H1 (cell line): ENCODE measurements around the gene NUAK1. TPM values are rescaled to one million over a fixed set of nuclear protein-coding genes. Genes with fewer than 3 reads are reported as not detected.

ENCODE experiments used
- CTCF ChIA-PET: fragments of 300-600 bp; sonication (Branson Sonifier 250); formaldehyde crosslinking; loops from one replicate; lab custom pipeline; 2021; ENCODE audit not compliant: partially characterized antibody; lab: Charles Lee
- POLR2A ChIA-PET: fragments of 300-600 bp; sonication (Branson Sonifier 250); formaldehyde crosslinking; loops from one replicate; lab custom pipeline; 2021; ENCODE audit warnings: inconsistent platforms; ENCODE audit not compliant: partially characterized antibody; lab: Charles Lee
- DNase-seq, 2 experiments: peaks; one replicate each; pipeline versions ENCODE4 v3.0.0 to v3.0.0-alpha.2; 2010 to 2022; ENCODE audit warnings: low spot score in 2 of 2, low read depth in 1 of 2, mixed read lengths in 1 of 2
- FAIRE-seq: peaks from 2 replicates; lab custom pipeline; 2011; peaks lifted over from hg19 to GRCh38; lab: Jason Lieb, UNC
- H2AFZ ChIP-seq: 2 replicates; pipeline ENCODE4 v1.8.1; 2012; ENCODE audit warnings: low read length, inconsistent platforms
- H2AK5ac ChIP-seq: 2 replicates; pipeline ENCODE4 v1.6.1; 2013; ENCODE audit warnings: low read depth, low read length
- H2BK120ac ChIP-seq: replicated peaks from 2 replicates; pipeline ENCODE3; 2013; ENCODE audit warnings: low read depth, low read length, inconsistent platforms
- H2BK12ac ChIP-seq: 2 replicates; pipeline ENCODE4 v1.6.1; 2013; ENCODE audit warnings: low read depth, low read length
- H2BK15ac ChIP-seq: 2 replicates; pipeline ENCODE4 v1.6.1; 2013; ENCODE audit warnings: low read length
- H2BK20ac ChIP-seq: 2 replicates; pipeline ENCODE4 v1.6.1; 2013; ENCODE audit warnings: low read length
- H2BK5ac ChIP-seq: 2 replicates; pipeline ENCODE4 v1.6.1; 2013; ENCODE audit warnings: low read depth, low read length
- H3K14ac ChIP-seq: 2 replicates; pipeline ENCODE4 v1.6.1; 2013; ENCODE audit warnings: inconsistent platforms; ENCODE audit not compliant: insufficient read length
- H3K18ac ChIP-seq: 2 replicates; pipeline ENCODE4 v1.6.1; 2013; ENCODE audit warnings: low read length; ENCODE audit errors: extremely low read depth
- H3K23ac ChIP-seq: 2 replicates; pipeline ENCODE4 v1.6.1; 2013; ENCODE audit warnings: inconsistent platforms; ENCODE audit not compliant: insufficient read length
- H3K23me2 ChIP-seq: 2 replicates; pipeline ENCODE4 v1.6.1; 2013; ENCODE audit warnings: low read depth, low read length
- H3K27ac ChIP-seq: 2 replicates; pipeline ENCODE4 v1.6.1; 2011; ENCODE audit warnings: low read depth, low read length, inconsistent platforms
- H3K27me3 ChIP-seq, 4 experiments: replicated peaks in 1 of 4; 1 replicate in 1 of 4; 2 replicates in 3 of 4; pipeline versions ENCODE4 v1.6.1 to v1.8.1; 2011 to 2013; ENCODE audit warnings: low read length in 3 of 4, mild to moderate bottlenecking in 3 of 4, inconsistent platforms in 2 of 4, mixed read lengths in 2 of 4, moderate library complexity in 1 of 4; ENCODE audit not compliant: control insufficient read depth in 3 of 4, insufficient read depth in 3 of 4; ENCODE audit errors: extremely low read depth in 1 of 4
- H3K36me3 ChIP-seq, 4 experiments: 2 replicates each; pipeline versions ENCODE4 v1.6.1 to v1.8.1; 2011 to 2013; ENCODE audit warnings: mild to moderate bottlenecking in 4 of 4, low read length in 3 of 4, moderate library complexity in 2 of 4, control low read depth in 1 of 4, inconsistent platforms in 1 of 4; ENCODE audit not compliant: insufficient read depth in 4 of 4, control insufficient read depth in 2 of 4
- H3K4ac ChIP-seq: replicated peaks from 2 replicates; pipeline ENCODE3; 2013; ENCODE audit warnings: low read length, low read depth, mixed read lengths, inconsistent platforms; ENCODE audit not compliant: insufficient read length
- H3K4me1 ChIP-seq, 4 experiments: replicated peaks in 1 of 4; 1 replicate in 1 of 4; 2 replicates in 3 of 4; pipeline versions ENCODE4 v1.6.1 to v1.8.1; 2011 to 2013; ENCODE audit warnings: low read length in 3 of 4, inconsistent platforms in 2 of 4, mixed read lengths in 1 of 4; ENCODE audit not compliant: insufficient read depth in 4 of 4, control insufficient read depth in 3 of 4
- H3K4me2 ChIP-seq, 2 experiments: 2 replicates each; pipeline versions ENCODE4 v1.6.1 to v1.8.1; 2011 to 2013; ENCODE audit warnings: low read depth in 2 of 2, low read length in 2 of 2, control low read depth in 1 of 2, inconsistent platforms in 1 of 2, mild to moderate bottlenecking in 1 of 2; ENCODE audit not compliant: insufficient read depth in 1 of 2
- H3K4me3 ChIP-seq, 4 experiments: fragments of 200-600, 300-600 bp in 1 of 4; sonication (generic), shearing (Covaris generic), sonication (Bioruptor Twin) in 1 of 4; 2 replicates each; pipeline versions ENCODE4 v1.5.1 to v1.8.1; 2011 to 2016; ENCODE audit warnings: low read length in 4 of 4, low read depth in 3 of 4, control low read depth in 2 of 4, inconsistent platforms in 2 of 4, mild to moderate bottlenecking in 2 of 4, mixed read lengths in 1 of 4, moderate library complexity in 1 of 4; ENCODE audit not compliant: insufficient read depth in 2 of 4; ENCODE audit errors: extremely low read depth in 1 of 4
- H3K56ac ChIP-seq: replicated peaks from 2 replicates; pipeline ENCODE3; 2013; ENCODE audit warnings: low read depth, mild to moderate bottlenecking, mixed read lengths, low read length, inconsistent platforms; ENCODE audit not compliant: insufficient read length
- H3K79me1 ChIP-seq: 2 replicates; pipeline ENCODE4 v1.6.1; 2013; ENCODE audit warnings: low read depth, low read length, control low read depth
- H3K79me2 ChIP-seq, 2 experiments: 2 replicates each; pipeline versions ENCODE4 v1.6.1 to v1.8.1; 2012 to 2013; ENCODE audit warnings: low read length in 2 of 2, mild to moderate bottlenecking in 2 of 2, inconsistent platforms in 1 of 2; ENCODE audit not compliant: insufficient read depth in 2 of 2, control insufficient read depth in 1 of 2
- H3K9ac ChIP-seq, 4 experiments: replicated peaks in 1 of 4; 1 replicate in 1 of 4; 2 replicates in 3 of 4; pipeline versions ENCODE4 v1.6.1 to v1.8.1; 2011 to 2013; ENCODE audit warnings: low read depth in 3 of 4, low read length in 3 of 4, control low read depth in 2 of 4, mild to moderate bottlenecking in 2 of 4, moderate library complexity in 2 of 4, inconsistent platforms in 1 of 4; ENCODE audit errors: extremely low read depth in 1 of 4
- H3K9me3 ChIP-seq, 2 experiments: 2 replicates each; pipeline versions ENCODE4 v1.6.1 to v1.8.1; 2012 to 2013; ENCODE audit warnings: mild to moderate bottlenecking in 2 of 2, moderate library complexity in 2 of 2, control low read depth in 1 of 2, inconsistent platforms in 1 of 2, low read depth in 1 of 2, low read length in 1 of 2, mixed read lengths in 1 of 2; ENCODE audit not compliant: insufficient read depth in 2 of 2
- H4K20me1 ChIP-seq, 2 experiments: replicated peaks in 1 of 2; 2 replicates each; pipeline versions ENCODE3 to v1.8.1; 2011 to 2013; ENCODE audit warnings: inconsistent platforms in 2 of 2, low read length in 2 of 2, mild to moderate bottlenecking in 1 of 2; ENCODE audit not compliant: insufficient read depth in 2 of 2, control insufficient read depth in 1 of 2
- H4K5ac ChIP-seq: 2 replicates; pipeline ENCODE4 v1.6.1; 2013; ENCODE audit warnings: low read length, low read depth, mixed read lengths, inconsistent platforms; ENCODE audit not compliant: insufficient read length
- H4K8ac ChIP-seq: 2 replicates; pipeline ENCODE4 v1.8.0; 2013; ENCODE audit warnings: mild to moderate bottlenecking, moderate library complexity, low read length, inconsistent platforms; ENCODE audit not compliant: insufficient read depth; ENCODE audit errors: extremely low read depth
- H4K91ac ChIP-seq: replicated peaks from 2 replicates; pipeline ENCODE3; 2013; ENCODE audit warnings: low read length, mixed read lengths, inconsistent platforms; ENCODE audit not compliant: insufficient read length
- ASH2L ChIP-seq: fragments of 200-600, 300-600 bp; sonication (generic); IDR thresholded peaks from one replicate; pipeline ENCODE4 v1.7.1; 2017; ENCODE audit warnings: low read length
- ATF2 ChIP-seq: IDR thresholded peaks from 2 replicates; pipeline ENCODE4 v1.6.1; 2012; ENCODE audit warnings: low read length, inconsistent platforms
- BRCA1 ChIP-seq: IDR thresholded peaks from 2 replicates; pipeline ENCODE4 v1.6.1; 2012; ENCODE audit warnings: low read depth, low read length, improper control_type of control experiment
- CHD1 ChIP-seq: IDR thresholded peaks from 2 replicates; pipeline ENCODE4 v1.6.1; 2012; ENCODE audit warnings: low read depth, low read length, improper control_type of control experiment
- HDAC2 ChIP-seq, 2 experiments: fragments of 300-600 bp in 1 of 2; sonication (generic) in 1 of 2; IDR thresholded peaks; 2 replicates each; pipeline ENCODE4 v1.6.1; 2011 to 2012; ENCODE audit warnings: low read depth in 2 of 2, low read length in 2 of 2, mild to moderate bottlenecking in 2 of 2, moderate library complexity in 2 of 2, borderline replicate concordance in 1 of 2, inconsistent platforms in 1 of 2
- KDM5A ChIP-seq: fragments of 200-600 bp; IDR thresholded peaks from 2 replicates; pipeline ENCODE4 v1.7.1; 2012; ENCODE audit warnings: mild to moderate bottlenecking, low read length, inconsistent platforms, mixed read lengths
- PHF8 ChIP-seq: fragments of 200-600 bp; sonication (generic); conservative IDR thresholded peaks from 2 replicates; pipeline ENCODE4 v1.7.1; 2012; ENCODE audit warnings: low read depth, mild to moderate bottlenecking, inconsistent platforms, low read length, moderate library complexity
- SP1 ChIP-seq: IDR thresholded peaks from 2 replicates; pipeline ENCODE4 v1.6.1; 2011; ENCODE audit warnings: low read depth, low read length
- TAF1 ChIP-seq: IDR thresholded peaks from 2 replicates; pipeline ENCODE4 v1.6.1; 2011; ENCODE audit warnings: mild to moderate bottlenecking, low read depth, low read length
- TAF7 ChIP-seq: optimal IDR thresholded peaks from 2 replicates; pipeline ENCODE3; 2011; ENCODE audit warnings: low read depth, mild to moderate bottlenecking, inconsistent platforms, low read length, moderate library complexity, borderline replicate concordance
- TCF12 ChIP-seq: IDR thresholded peaks from 2 replicates; pipeline ENCODE4 v1.6.1; 2011; ENCODE audit warnings: low read depth, mild to moderate bottlenecking, low read length
- YY1 ChIP-seq: IDR thresholded peaks from 2 replicates; pipeline ENCODE4 v1.6.1; 2011; ENCODE audit warnings: low read depth, mild to moderate bottlenecking, low read length
- WGBS, 2 experiments: shearing (Covaris generic) in 1 of 2; methylation state at CpG; one replicate each; pipeline versions ENCODE4 v1.1.6 to v1.1.7; 2013 to 2015; ENCODE audit warnings: low lambda C conversion rate in 2 of 2, mixed read lengths in 2 of 2, inconsistent platforms in 1 of 2, low coverage in 1 of 2, missing lambda C conversion rate in 1 of 2; ENCODE audit not compliant: insufficient replicate concordance in 2 of 2, insufficient coverage in 1 of 2, insufficient read length in 1 of 2; ENCODE audit errors: extremely low coverage in 1 of 2, missing lambda C conversion rate in 1 of 2; 5-methylcytosine and 5-hydroxymethylcytosine counted together
- polyA plus RNA-seq, 7 experiments: library from polyadenylated mRNA; depleted of rRNA in 3 of 7; stranded (reverse) in 5 of 7; unstranded in 2 of 7; fragments of >200 nt in 5 of 7; fragments of 200-250 nt in 2 of 7; gene quantifications; 1 replicate in 5 of 7; 2 replicates in 1 of 7; 4 replicates in 1 of 7; pipeline versions ENCODE4 v1.2.1 to v1.2.3, GENCODE V29; 2011 to 2013; ENCODE audit warnings: missing spikeins in 2 of 7, mixed read lengths in 2 of 7
- total RNA-seq: library from RNA; stranded (reverse); fragmentation: NEBNext Ultra II Directional; extraction: Animal tissue kit (Norgen Biotek cat#: 25700); gene quantifications from 2 replicates; pipeline ENCODE4 v1.2.1, GENCODE V29; 2021
- TF ChIP-seq, protein P1 (sequence below): IDR thresholded peaks from 2 replicates; pipeline ENCODE4 v1.6.1; 2012; ENCODE audit warnings: inconsistent platforms

Gene NUAK1
- total and polyA plus RNA-seq, 2 of the 8 experiments (the other 6 are each of a cell fraction or from before 2014, with no cell fraction given), result 6.7 to 18.2 TPM

GRCh38 chr12:106163712-106164111 is 25.0 kb upstream of the NUAK1 start:
- CTCF ChIA-PET, result no interaction called here

More at GRCh38 chr12:106163712-106164111, 25.0 kb upstream of the NUAK1 start:
- H3K4me1 ChIP-seq, result no peaks in the 10 kb centered on the region
- no peak overlapping the region for H3K27ac ChIP-seq
- H2AFZ ChIP-seq, result no peak overlapping the region
- no peak overlapping the region for H3K14ac ChIP-seq
- no peaks in the 10 kb centered on the region for H3K23me2 ChIP-seq
- no peak overlapping the region for H2BK12ac ChIP-seq
- FAIRE-seq (no peak), DNase-seq (no peak)
- WGBS, 2 experiments, result 91% methylated on average over 3 of the region's 3 CpGs; no CpG with 5 or more reads in 1 of the 2 experiments
- H3K79me2 ChIP-seq, result no peaks in the 10 kb centered on the region
- H3K18ac ChIP-seq, result no peak overlapping the region
- no peak overlapping the region for H2BK5ac ChIP-seq
- no peak overlapping the region for H3K9ac ChIP-seq
- no peak overlapping the region for H2BK15ac ChIP-seq
- H4K20me1 ChIP-seq, result no peaks in the 10 kb centered on the region
- H4K8ac ChIP-seq, result no peak overlapping the region
- no peak overlapping the region for H4K5ac ChIP-seq
- H2BK120ac ChIP-seq, result no peak overlapping the region
- no peaks in the 10 kb centered on the region for H3K79me1 ChIP-seq
- no peaks in the 10 kb centered on the region for H3K27me3 ChIP-seq
- no peak overlapping the region for H4K91ac ChIP-seq
- no peak overlapping the region for H3K23ac ChIP-seq
- H2BK20ac ChIP-seq, result no peak overlapping the region
- no peak overlapping the region for H3K4me3 ChIP-seq
- H3K4me2 ChIP-seq, result no peak overlapping the region
- no peaks in the 10 kb centered on the region for H3K36me3 ChIP-seq
- H2AK5ac ChIP-seq, result no peak overlapping the region
- H3K9me3 ChIP-seq, result no peaks in the 10 kb centered on the region
- H3K4ac ChIP-seq, result no peak overlapping the region
- no peak overlapping the region for H3K56ac ChIP-seq
- TF ChIP-seq PHF8 (no peak), HDAC2 (IDR thresholded peaks at IDR 0.05; ENCODE audit: borderline replicate concordance in 1 of 2, low read depth in 2 of 2, low read length in 2 of 2) (no peak), YY1 (no peak), CHD1 (no peak), SP1 (no peak), ATF2 (no peak), TAF1 (no peak), TAF7 (no peak), KDM5A (no peak), TCF12 (no peak), BRCA1 (no peak), ASH2L (no peak)
- TF ChIP-seq, protein P1, sequence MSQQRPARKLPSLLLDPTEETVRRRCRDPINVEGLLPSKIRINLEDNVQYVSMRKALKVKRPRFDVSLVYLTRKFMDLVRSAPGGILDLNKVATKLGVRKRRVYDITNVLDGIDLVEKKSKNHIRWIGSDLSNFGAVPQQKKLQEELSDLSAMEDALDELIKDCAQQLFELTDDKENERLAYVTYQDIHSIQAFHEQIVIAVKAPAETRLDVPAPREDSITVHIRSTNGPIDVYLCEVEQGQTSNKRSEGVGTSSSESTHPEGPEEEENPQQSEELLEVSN, result no peak
- POLR2A ChIA-PET, result no interaction called here
